Fibroblast of upper back skin (primary cell): ENCODE measurements around the gene LMBRD2.
"Not testable (repeated sequence)": the region's sequence is repeated elsewhere in the genome, so short reads cannot be mapped to it uniquely, and the experiment has no call there.

ENCODE experiments used
- DNase-seq: peaks from one replicate; pipeline ENCODE4 v3.0.0-alpha.2; 2013

Gene LMBRD2

GRCh38 chr5:36160617-36161016, 8.9 kb upstream of the LMBRD2 start:
- no peak for DNase-seq

- peak; percentile 58 for DNase-seq
These were observed 6.5 kb upstream of the LMBRD2 start for GRCh38 chr5:36158144-36158543.

GRCh38 chr5:36156619-36157018, 4.9 kb upstream of the LMBRD2 start:
- peak; percentile 96 for DNase-seq

GRCh38 chr5:36156121-36156601, 4.5 kb upstream of the LMBRD2 start:
- DNase-seq = peak; percentile 88

- DNase-seq = no peak
These were observed 3.6 kb upstream of the LMBRD2 start for GRCh38 chr5:36155291-36155690.

- no peak for DNase-seq
These were observed 2.0 kb upstream of the LMBRD2 start for GRCh38 chr5:36153726-36154125.

GRCh38 chr5:36153298-36153677, 1.6 kb upstream of the LMBRD2 start:
- DNase-seq = no peak

- DNase-seq = peak; percentile 29
These were observed 924 bp upstream of the LMBRD2 start for GRCh38 chr5:36152324-36153297.

GRCh38 chr5:36150676-36151433, 832 bp downstream of the LMBRD2 start:
- peak; percentile 26 for DNase-seq

GRCh38 chr5:36147681-36148080, 4.0 kb downstream of the LMBRD2 start:
- no peak for DNase-seq

- no peak for DNase-seq
These were observed 5.3 kb downstream of the LMBRD2 start for GRCh38 chr5:36146390-36146789.

- DNase-seq = no peak
These were observed 6.4 kb downstream of the LMBRD2 start for GRCh38 chr5:36145311-36145710.

GRCh38 chr5:36138900-36139683, 12.6 kb downstream of the LMBRD2 start:
- no peak for DNase-seq

- DNase-seq = no peak
These were observed 15.1 kb downstream of the LMBRD2 start for GRCh38 chr5:36136581-36136980.

GRCh38 chr5:36135988-36136387, 15.7 kb downstream of the LMBRD2 start:
- no peak for DNase-seq

- not testable (repeated sequence) for DNase-seq
These were observed 18.7 kb downstream of the LMBRD2 start for GRCh38 chr5:36133009-36133408.

- DNase-seq = not testable (repeated sequence)
These were observed 22.0 kb downstream of the LMBRD2 start for GRCh38 chr5:36129666-36130065.

GRCh38 chr5:36128795-36129194, 22.9 kb downstream of the LMBRD2 start:
- DNase-seq = no peak

- DNase-seq = no peak
These were observed 25.8 kb downstream of the LMBRD2 start for GRCh38 chr5:36125868-36126267.

- DNase-seq = no peak
These were observed 40.4 kb downstream of the LMBRD2 start for GRCh38 chr5:36111238-36111637.

GRCh38 chr5:36108758-36109460, 42.8 kb downstream of the LMBRD2 start:
- DNase-seq = no peak

- DNase-seq = no peak
These were observed 45.9 kb downstream of the LMBRD2 start for GRCh38 chr5:36105819-36106218.
